WTC11 (cell line): Measurements from ENCODE around the gene KCNQ4. TPM values are rescaled to one million over a fixed set of nuclear protein-coding genes. Genes with fewer than 3 reads are reported as not detected.

Experiments
- ATAC-seq: fragments of 200-7000 bp; cut with Tn5 transposase; 2 replicates; pipeline ENCODE4 v1.10.0; 2021; ENCODE audit warnings: mild to moderate bottlenecking, moderate library complexity
- CTCF ChIA-PET: fragments of 300-600 bp; sonication (Branson Sonifier 250); formaldehyde crosslinking; loops from one replicate; lab custom pipeline; 2021; ENCODE audit warnings: antibody characterized with exemption; lab: Charles Lee
- POLR2A ChIA-PET: fragments of 350-600 bp; sonication (Branson Sonifier 250); formaldehyde crosslinking; loops from one replicate; lab custom pipeline; 2021; ENCODE audit warnings: antibody characterized with exemption; lab: Charles Lee
- DNase-seq: peaks from one replicate; pipeline ENCODE4 v3.0.0; 2021; ENCODE audit warnings: low spot score
- H3K27ac Mint-ChIP-seq: 2 replicates; pipeline ENCODE4 v1.8.0; 2021; ENCODE audit warnings: mixed read lengths
- H3K27me3 Mint-ChIP-seq: 2 replicates; pipeline ENCODE4 v1.8.0; 2021; ENCODE audit warnings: low read depth, mild to moderate bottlenecking, moderate library complexity, mixed read lengths
- H3K36me3 Mint-ChIP-seq: 2 replicates; pipeline ENCODE4 v1.8.0; 2021; ENCODE audit warnings: mixed read lengths
- H3K4me1 Mint-ChIP-seq: 2 replicates; pipeline ENCODE4 v1.8.0; 2022; ENCODE audit warnings: mixed read lengths
- H3K4me3 Mint-ChIP-seq: 2 replicates; pipeline ENCODE4 v1.8.0; 2021; ENCODE audit warnings: mild to moderate bottlenecking, moderate library complexity, mixed read lengths
- H3K9me3 Mint-ChIP-seq: 2 replicates; pipeline ENCODE4 v1.8.0; 2021; ENCODE audit warnings: mixed read lengths
- AR ChIP-seq: fragments of 250-450 bp; sonication (Bioruptor Pico); IDR thresholded peaks from 2 replicates; pipeline ENCODE4 v1.9.0; 2021; ENCODE audit warnings: mild to moderate bottlenecking
- ATF1 ChIP-seq: sonication (generic); formaldehyde crosslinking; IDR thresholded peaks from 2 replicates; pipeline ENCODE4 v1.8.1; 2023; ENCODE audit warnings: mild to moderate bottlenecking, moderate library complexity, missing genetic modification reagents
- ATF2 ChIP-seq: sonication (generic); formaldehyde crosslinking; IDR thresholded peaks from 2 replicates; pipeline ENCODE4 v1.8.1; 2022; ENCODE audit warnings: low read depth, missing genetic modification reagents, borderline replicate concordance
- EMX1 ChIP-seq: fragments of 250-450 bp; sonication (Bioruptor Pico); IDR thresholded peaks from 2 replicates; pipeline ENCODE4 v1.8.0; 2021; ENCODE audit warnings: mild to moderate bottlenecking
- GABPB1 ChIP-seq: sonication (generic); formaldehyde crosslinking; IDR thresholded peaks from 2 replicates; pipeline ENCODE4 v1.8.1; 2023; ENCODE audit warnings: mild to moderate bottlenecking, missing genetic modification reagents
- MLX ChIP-seq: sonication (generic); formaldehyde crosslinking; IDR thresholded peaks from 2 replicates; pipeline ENCODE4 v1.8.1; 2023; ENCODE audit warnings: mild to moderate bottlenecking, missing genetic modification reagents, moderate library complexity
- MXD4 ChIP-seq: fragments of 250-450 bp; sonication (Bioruptor Pico); IDR thresholded peaks from 2 replicates; pipeline ENCODE4 v1.8.0; 2021; ENCODE audit warnings: mild to moderate bottlenecking, moderate library complexity, borderline replicate concordance
- NFYB ChIP-seq: sonication (generic); formaldehyde crosslinking; conservative IDR thresholded peaks from 2 replicates; pipeline ENCODE4 v1.8.0; 2022; ENCODE audit warnings: low read depth, missing genetic modification reagents
- NR2C2 ChIP-seq: sonication (generic); formaldehyde crosslinking; IDR thresholded peaks from 2 replicates; pipeline ENCODE4 v1.8.0; 2022; ENCODE audit warnings: mild to moderate bottlenecking, missing genetic modification reagents
- NR3C1 ChIP-seq: sonication (generic); formaldehyde crosslinking; conservative IDR thresholded peaks from 2 replicates; pipeline ENCODE4 v1.8.1; 2023; ENCODE audit warnings: low read depth, mild to moderate bottlenecking, missing genetic modification reagents
- RELA ChIP-seq: sonication (generic); formaldehyde crosslinking; IDR thresholded peaks from 2 replicates; pipeline ENCODE4 v1.8.1; 2022; ENCODE audit warnings: missing genetic modification reagents, mild to moderate bottlenecking, borderline replicate concordance
- STAT6 ChIP-seq: sonication (generic); formaldehyde crosslinking; conservative IDR thresholded peaks from 2 replicates; pipeline ENCODE4 v1.8.1; 2023; ENCODE audit warnings: mild to moderate bottlenecking, low read depth, missing genetic modification reagents, moderate library complexity
- ZNF138 ChIP-seq: sonication (generic); formaldehyde crosslinking; conservative IDR thresholded peaks from 2 replicates; pipeline ENCODE4 v1.8.1; 2022; ENCODE audit warnings: mild to moderate bottlenecking, moderate library complexity, missing genetic modification reagents
- ZNF423 ChIP-seq: fragments of 250-450 bp; sonication (Bioruptor Pico); IDR thresholded peaks from 2 replicates; pipeline ENCODE4 v2.1.2; 2022; ENCODE audit warnings: mild to moderate bottlenecking, moderate library complexity
- ZSCAN18 ChIP-seq: fragments of 250-450 bp; sonication (Bioruptor Pico); IDR thresholded peaks from 2 replicates; pipeline ENCODE4 v2.1.2; 2022; ENCODE audit warnings: mild to moderate bottlenecking, moderate library complexity
- total RNA-seq: library from RNA; stranded (reverse); gene quantifications from 3 replicates; pipeline ENCODE4 v1.2.3, GENCODE V29; 2021

The KCNQ4 gene
- total RNA-seq, 1 experiment from 2014 or later, result 4.0 TPM

- DNase-seq (no peak), ATAC-seq (no peak)
- Mint-ChIP-seq H3K27ac (no peak overlapping the region), H3K4me1 (peaks cover 29% of the 10 kb centered on the region), H3K9me3 (no peaks in the 10 kb centered on the region), H3K4me3 (peak overlapping the region; percentile 81), H3K36me3 (no peaks in the 10 kb centered on the region), H3K27me3 (peaks cover 50% of the 10 kb centered on the region)
- TF ChIP-seq GABPB1 (CRISPR knock-in tag), result no peak
- TF ChIP-seq ATF1 (CRISPR knock-in tag), result no peak
- CTCF ChIA-PET, result interaction anchor here (0.9 to 5.9 kb wide), 2 partner anchors 11 to 163 kb away, joined by 4 to 34 read pairs; no protein-coding TSS in a partner anchor
- POLR2A ChIA-PET, result no interaction called here
Observed at GRCh38 chr1:40784771-40785151, 1.2 kb downstream of the KCNQ4 start.

GRCh38 chr1:40785446-40785845 lies 1.9 kb downstream of the KCNQ4 start:
- Mint-ChIP-seq H3K36me3 (no peaks in the 10 kb centered on the region), H3K9me3 (no peaks in the 10 kb centered on the region), H3K27me3 (peaks cover 50% of the 10 kb centered on the region), H3K27ac (no peak overlapping the region), H3K4me3 (no peak overlapping the region), H3K4me1 (peaks cover 34% of the 10 kb centered on the region)
- DNase-seq, result no peak
- POLR2A ChIA-PET, result no interaction called here
- CTCF ChIA-PET, result interaction anchor here (5.9 kb wide), 1 partner anchor 11 kb away, joined by 34 read pairs; no protein-coding TSS in a partner anchor
- ATAC-seq, result no peak
- TF ChIP-seq STAT6, result no peak
- TF ChIP-seq ZNF423, result no peak
- TF ChIP-seq NR2C2 (CRISPR knock-in tag), result no peak

GRCh38 chr1:40786171-40786994 lies 2.8 kb downstream of the KCNQ4 start:
- no peak overlapping the region for H3K4me3 Mint-ChIP-seq
- ChIA-PET POLR2A (interaction anchor here (1.1 kb wide), 1 partner anchor 9 kb away, joined by 6 read pairs; no protein-coding TSS in a partner anchor), CTCF (interaction anchor here (0.6 to 5.9 kb wide), 5 partner anchors 12 to 1695 kb away, joined by 3 to 34 read pairs (median 4); no protein-coding TSS in a partner anchor)
- peaks cover 34% of the 10 kb centered on the region for H3K4me1 Mint-ChIP-seq
- no peak overlapping the region for H3K27ac Mint-ChIP-seq
- no peaks in the 10 kb centered on the region for H3K36me3 Mint-ChIP-seq
- TF ChIP-seq RELA (CRISPR knock-in tag), result no peak
- no peak for TF ChIP-seq AR (CRISPR knock-in tag)
- TF ChIP-seq NR3C1 (CRISPR knock-in tag), result no peak
- no peak for TF ChIP-seq MLX (CRISPR knock-in tag)
- DNase-seq, result no peak
- peaks cover 40% of the 10 kb centered on the region for H3K27me3 Mint-ChIP-seq
- H3K9me3 Mint-ChIP-seq, result no peaks in the 10 kb centered on the region
- no peak for ATAC-seq

GRCh38 chr1:40786995-40787705 lies 3.6 kb downstream of the KCNQ4 start:
- Mint-ChIP-seq H3K36me3 (no peaks in the 10 kb centered on the region), H3K27me3 (peaks cover 33% of the 10 kb centered on the region), H3K4me1 (peaks cover 29% of the 10 kb centered on the region), H3K27ac (no peak overlapping the region), H3K4me3 (no peak overlapping the region), H3K9me3 (no peaks in the 10 kb centered on the region)
- ATAC-seq, result no peak
- ChIA-PET POLR2A (no interaction called here), CTCF (interaction anchor here (0.6 to 5.9 kb wide), 5 partner anchors 13 to 1695 kb away, joined by 3 to 34 read pairs (median 4); no protein-coding TSS in a partner anchor)
- DNase-seq, result no peak
- TF ChIP-seq ZSCAN18 (no peak), ATF2 (no peak), MXD4 (CRISPR knock-in tag) (no peak), NFYB (CRISPR knock-in tag) (no peak), EMX1 (CRISPR knock-in tag) (no peak), ZNF138 (no peak)
